HG03139 (cell line): Measurements from ENCODE around the gene UNK.

Experiments used
- ATAC-seq: cut with Tn5 transposase; IDR thresholded peaks from one replicate; pipeline ENCODE4 v1.9.1; 2021; ENCODE audit not compliant: unreplicated experiment

UNK gene

DNA sequence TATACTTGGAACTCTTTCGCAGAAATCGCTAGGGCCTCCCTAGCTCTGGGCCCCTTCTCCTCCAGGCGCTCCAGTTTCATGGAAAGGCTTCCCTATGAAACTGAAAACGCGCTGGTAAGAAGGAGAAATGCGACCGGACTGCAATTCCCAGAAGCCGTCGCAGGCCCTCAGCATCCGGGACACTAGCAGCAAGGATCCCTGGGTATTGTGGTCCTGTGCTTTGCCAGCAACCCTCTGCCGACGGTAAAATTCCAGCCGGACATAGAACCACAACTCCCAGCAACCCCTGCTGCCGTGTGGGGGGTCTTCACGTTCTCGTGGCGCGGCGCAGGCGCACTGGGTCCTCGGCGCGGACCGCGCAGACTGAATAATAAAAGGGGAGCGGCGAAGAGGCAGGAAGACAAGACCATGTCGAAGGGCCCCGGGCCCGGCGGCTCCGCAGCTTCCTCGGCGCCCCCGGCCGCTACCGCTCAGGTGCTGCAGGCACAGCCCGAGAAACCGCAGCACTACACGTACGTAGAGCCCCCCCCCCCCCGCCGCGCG lies at the start of gene UNK:
UNK (plus strand) TSS at position 334 of the 543 bp plus-strand sequence; CDS start at position 409, 75 bp downstream.
- ATAC-seq: peak; percentile 48

- no peak for ATAC-seq
Observed at GRCh38 chr17:75736173-75736835, 48.3 kb upstream of the UNK start.

DNA sequence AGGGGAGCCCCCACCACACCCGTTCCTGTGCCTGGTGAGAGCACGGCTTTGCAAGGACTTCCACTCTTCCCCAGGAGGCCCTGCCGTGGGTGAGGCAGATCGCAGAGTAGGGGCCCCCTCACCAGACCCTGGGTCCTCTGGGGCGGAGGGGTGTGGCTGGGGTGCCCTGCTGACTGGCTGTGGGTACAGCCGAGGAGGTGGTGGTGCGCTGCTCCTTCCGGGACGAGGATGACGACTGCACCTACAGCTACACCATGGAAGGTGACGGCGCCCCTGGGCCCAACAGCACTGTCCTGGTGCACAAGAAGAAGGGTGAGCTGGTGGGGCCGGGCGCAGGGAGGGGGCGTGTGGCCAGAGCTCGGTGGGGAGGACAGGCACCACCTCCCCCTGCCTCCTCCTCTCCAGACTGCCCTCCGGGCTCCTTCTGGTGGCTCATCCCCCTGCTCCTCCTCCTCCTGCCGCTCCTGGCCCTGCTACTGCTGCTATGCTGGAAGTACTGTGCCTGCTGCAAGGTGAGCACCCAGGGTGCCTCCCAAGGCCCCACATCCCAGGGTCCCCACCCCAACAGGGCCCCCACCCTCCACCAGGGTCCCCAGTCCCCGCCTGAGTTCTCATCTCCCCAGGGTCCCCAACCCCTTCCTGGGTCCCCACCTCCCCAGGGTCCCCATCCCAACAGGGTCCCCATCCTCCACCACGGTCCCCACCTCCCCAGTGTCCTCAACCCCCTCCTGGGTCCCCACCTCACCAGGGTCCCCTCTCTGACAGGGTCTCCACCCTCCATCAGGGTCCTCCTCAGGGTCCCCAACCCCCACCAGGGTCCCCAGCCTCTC lies 47.3 kb upstream of the UNK start:
- ATAC-seq: no peak

GRCh38 chr17:75738218-75738802 lies 46.3 kb upstream of the UNK start:
- no peak for ATAC-seq

- no peak for ATAC-seq
Observed at GRCh38 chr17:75739174-75739573, 45.4 kb upstream of the UNK start.

DNA sequence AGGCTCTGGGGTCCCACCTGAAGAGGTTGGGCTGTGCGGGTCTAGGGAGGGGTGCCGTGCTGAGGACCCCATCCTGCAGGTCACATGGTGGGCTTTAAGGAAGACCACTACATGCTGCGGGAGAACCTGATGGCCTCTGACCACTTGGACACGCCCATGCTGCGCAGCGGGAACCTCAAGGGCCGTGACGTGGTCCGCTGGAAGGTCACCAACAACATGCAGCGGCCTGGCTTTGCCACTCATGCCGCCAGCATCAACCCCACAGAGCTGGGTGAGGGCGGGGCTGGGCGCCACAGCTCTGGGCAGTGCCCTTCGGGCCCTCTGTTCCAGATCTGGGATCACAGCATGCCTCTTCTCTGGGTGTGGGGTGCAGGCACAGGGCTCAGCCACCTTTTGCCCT lies 44.8 kb upstream of the UNK start:
- no peak for ATAC-seq

- ATAC-seq: no peak
Observed at GRCh38 chr17:75740215-75740614, 44.4 kb upstream of the UNK start.

- ATAC-seq: no peak
Observed at GRCh38 chr17:75740631-75741077, 44.0 kb upstream of the UNK start.

- ATAC-seq: no peak
Observed at GRCh38 chr17:75742337-75742736, 42.3 kb upstream of the UNK start.

DNA sequence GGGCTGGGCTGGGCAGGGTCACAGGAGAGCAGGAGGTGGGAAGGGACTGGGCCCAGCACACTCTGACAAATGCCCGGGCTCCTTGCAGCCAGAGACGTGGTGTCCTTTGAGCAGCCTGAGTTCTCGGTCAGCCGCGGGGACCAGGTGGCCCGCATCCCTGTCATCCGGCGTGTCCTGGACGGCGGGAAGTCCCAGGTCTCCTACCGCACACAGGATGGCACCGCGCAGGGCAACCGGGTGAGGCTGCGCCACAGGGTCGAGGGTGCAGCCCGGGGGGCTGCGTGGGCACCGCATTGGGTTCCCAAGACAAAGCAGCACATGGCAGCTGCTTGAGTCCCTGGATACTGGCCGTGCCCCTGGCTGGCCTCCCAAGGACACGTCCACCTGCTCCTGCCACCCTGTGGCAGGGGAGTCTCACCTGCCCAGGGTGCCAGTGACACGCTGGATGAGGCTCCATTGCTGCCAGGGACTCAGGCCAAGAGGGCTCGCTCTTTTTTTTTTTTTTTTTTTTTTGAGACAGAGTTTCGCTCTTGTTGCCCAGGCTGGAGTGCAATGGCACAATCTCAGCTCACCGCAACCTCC lies 40.9 kb upstream of the UNK start:
- ATAC-seq: no peak

GRCh38 chr17:75748706-75749105 lies 35.9 kb upstream of the UNK start:
- no peak for ATAC-seq

DNA sequence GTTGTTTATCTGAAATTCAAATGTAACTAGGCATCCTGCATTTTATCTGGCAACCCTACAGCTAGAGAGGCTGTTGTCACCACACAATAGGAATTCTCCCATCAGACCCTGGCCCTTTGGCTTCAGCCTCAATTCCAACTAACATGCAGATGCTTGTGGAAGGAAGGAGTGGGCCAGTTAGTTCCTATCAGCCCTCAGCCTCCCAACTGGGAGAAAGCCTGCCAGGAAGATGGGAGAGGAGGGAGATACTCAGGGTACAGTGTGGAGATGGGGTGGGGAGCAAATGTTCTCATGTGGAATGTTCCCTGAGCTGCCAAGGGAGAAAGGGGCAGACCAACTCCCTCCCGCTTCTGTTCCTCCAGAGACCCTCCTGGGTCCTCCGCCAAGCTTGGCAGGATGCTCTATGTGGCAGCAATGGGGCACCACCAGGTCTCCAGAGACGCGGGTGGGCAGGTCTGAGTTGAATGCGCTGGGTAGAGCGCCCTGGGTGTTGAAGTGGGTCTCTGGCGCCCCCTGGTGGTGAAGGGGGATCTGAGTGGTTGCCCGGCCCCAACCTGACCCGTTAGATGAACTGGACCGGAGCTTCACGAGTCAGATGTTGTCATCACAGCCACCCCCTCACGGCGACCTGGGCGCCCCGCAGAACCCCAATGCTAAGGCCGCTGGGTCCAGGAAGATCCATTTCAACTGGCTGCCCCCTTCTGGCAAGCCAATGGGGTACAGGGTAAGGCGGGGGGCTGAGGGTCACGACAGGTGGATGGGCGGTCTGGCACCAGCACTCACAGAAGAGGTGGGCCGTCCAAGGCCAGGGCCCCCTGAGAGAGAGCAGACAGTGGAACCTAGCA lies 34.8 kb upstream of the UNK start:
- no peak for ATAC-seq

DNA sequence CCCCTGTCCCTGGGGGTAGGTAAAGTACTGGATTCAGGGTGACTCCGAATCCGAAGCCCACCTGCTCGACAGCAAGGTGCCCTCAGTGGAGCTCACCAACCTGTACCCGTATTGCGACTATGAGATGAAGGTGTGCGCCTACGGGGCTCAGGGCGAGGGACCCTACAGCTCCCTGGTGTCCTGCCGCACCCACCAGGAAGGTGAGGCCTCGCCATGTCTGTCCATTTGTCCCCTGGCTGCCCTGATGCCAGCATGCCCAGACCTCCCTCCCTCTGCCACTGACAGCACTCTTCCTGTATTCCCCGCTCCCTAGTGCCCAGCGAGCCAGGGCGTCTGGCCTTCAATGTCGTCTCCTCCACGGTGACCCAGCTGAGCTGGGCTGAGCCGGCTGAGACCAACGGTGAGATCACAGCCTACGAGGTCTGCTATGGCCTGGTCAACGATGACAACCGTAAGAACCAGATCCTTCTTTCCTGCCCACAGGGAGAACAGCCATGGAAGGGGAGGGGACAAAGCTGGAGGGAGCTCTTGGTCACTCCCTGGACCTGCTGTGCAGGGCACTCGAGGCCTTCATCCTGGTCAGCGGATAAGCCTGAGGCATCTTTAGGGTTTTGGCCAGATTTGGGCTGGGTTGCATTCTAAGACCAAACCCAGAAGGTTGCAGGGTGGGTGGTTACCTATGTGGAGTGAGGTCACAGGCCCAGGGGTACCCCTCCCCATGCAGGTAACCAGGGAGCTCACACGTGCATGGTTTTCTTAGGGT lies 33.8 kb upstream of the UNK start:
- no peak for ATAC-seq

- ATAC-seq: no peak
Observed at GRCh38 chr17:75751676-75752404, 32.8 kb upstream of the UNK start.

- ATAC-seq: no peak
Observed at GRCh38 chr17:75752405-75752709, 32.2 kb upstream of the UNK start.

DNA sequence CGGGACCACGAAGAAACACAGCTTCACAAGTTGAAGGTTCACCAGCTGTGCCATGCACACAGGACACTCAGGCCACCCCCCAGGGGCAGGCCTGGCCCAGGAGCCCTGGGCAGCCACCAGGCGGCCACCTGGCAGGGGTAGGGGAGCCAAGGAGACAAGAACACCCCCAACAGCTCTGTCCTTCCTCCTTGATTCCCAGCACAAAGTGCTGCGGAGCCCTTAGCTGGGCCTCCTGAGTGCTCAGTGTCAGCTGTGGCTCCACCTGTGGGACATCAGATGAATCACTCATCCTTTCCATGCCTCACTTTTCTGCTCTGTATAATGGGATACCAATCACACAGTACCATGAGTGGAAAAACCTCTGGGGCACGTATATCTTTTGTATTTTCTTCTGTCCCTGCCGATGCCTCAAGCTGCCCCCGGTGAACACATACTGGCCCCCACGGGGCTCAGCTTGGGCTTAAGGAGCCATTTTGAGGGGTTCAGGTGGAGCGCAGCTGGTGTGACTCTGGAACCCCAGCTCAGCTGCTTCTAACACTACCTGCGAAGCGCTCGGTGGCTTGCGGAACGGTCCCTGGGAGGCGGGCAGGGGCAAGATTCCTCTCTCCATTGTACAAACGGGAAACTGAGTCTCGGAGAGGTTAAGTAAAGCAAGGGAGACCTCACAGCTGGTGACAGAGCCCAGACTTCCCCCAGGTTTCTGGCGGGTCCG lies 31.6 kb upstream of the UNK start:
- no peak for ATAC-seq

GRCh38 chr17:75753514-75754377 lies 30.9 kb upstream of the UNK start:
- ATAC-seq: peak; percentile 58
